HFF-Myc (cell line): ENCODE results near the gene OSBPL5.

Experiments
- DNase-seq: peaks from one replicate; pipeline ENCODE4 v3.0.0-alpha.2; 2011; ENCODE audit warnings: low read depth; ENCODE audit errors: extremely low read depth
- H3K4me3 ChIP-seq: replicated peaks from 2 replicates; pipeline ENCODE4 v1.5.1; 2011; ENCODE audit warnings: low read depth, mild to moderate bottlenecking, control low read depth, low read length
- CTCF ChIP-seq: IDR thresholded peaks from 2 replicates; pipeline ENCODE4 v1.5.1; 2012; ENCODE audit warnings: mild to moderate bottlenecking, low read depth, low read length, control low read depth; ENCODE audit errors: missing control alignments

Gene OSBPL5

GRCh38 chr11:3135481-3136440 is 29.3 kb downstream of the OSBPL5 start:
- DNase-seq, result no peak
- no peak overlapping the region for H3K4me3 ChIP-seq
- TF ChIP-seq CTCF, result no peak

- no peak for DNase-seq
- no peak overlapping the region for H3K4me3 ChIP-seq
- TF ChIP-seq CTCF, result no peak
Measured at GRCh38 chr11:3134651-3135480, 30.2 kb downstream of the OSBPL5 start.

GRCh38 chr11:3134218-3134621 is 30.9 kb downstream of the OSBPL5 start:
- no peak overlapping the region for H3K4me3 ChIP-seq
- DNase-seq, result no peak
- TF ChIP-seq CTCF, result no peak

- no peak overlapping the region for H3K4me3 ChIP-seq
- no peak for DNase-seq
- TF ChIP-seq CTCF, result no peak
Measured at GRCh38 chr11:3133261-3134217, 31.6 kb downstream of the OSBPL5 start.

- no peak overlapping the region for H3K4me3 ChIP-seq
- no peak for DNase-seq
- TF ChIP-seq CTCF, result no peak
Measured at GRCh38 chr11:3132831-3133260, 32.3 kb downstream of the OSBPL5 start.

- TF ChIP-seq CTCF, result no peak
- DNase-seq, result no peak
- H3K4me3 ChIP-seq, result no peak overlapping the region
Measured at GRCh38 chr11:3132271-3132781, 32.8 kb downstream of the OSBPL5 start.
